ENCODE data around the gene TLR5. TPM values are rescaled to one million over a fixed set of nuclear protein-coding genes. Genes with fewer than 3 reads are reported as not detected.

TLR5 gene
- total RNA-seq, 1 donor from 2014 or later = 2.8 TPM

DNA sequence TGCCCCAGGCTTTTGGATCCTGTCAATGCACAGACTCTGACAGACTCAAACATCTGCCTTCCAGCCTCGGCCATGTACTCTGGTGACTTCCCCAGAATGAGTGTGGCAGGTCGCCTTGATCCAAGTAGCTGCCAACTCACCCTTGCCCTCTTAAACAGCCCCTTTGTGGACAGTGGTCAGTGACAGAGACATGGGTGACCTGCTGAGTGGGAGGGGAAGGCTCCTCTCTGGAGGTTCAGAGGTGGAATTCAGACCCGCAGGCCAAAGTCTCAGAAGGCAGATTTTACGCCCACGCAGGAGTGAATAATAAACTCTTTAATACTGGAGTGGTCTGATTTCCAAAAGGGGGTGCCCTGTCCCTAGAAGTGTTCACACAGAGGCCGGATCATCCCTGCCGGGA lies 63.5 kb downstream of the TLR5 start:
- peaks cover 9% of the 10 kb centered on the region for H3K4me1 Mint-ChIP-seq (ENCODE audit: unreplicated experiment)
- TF ChIP-seq, protein P1, sequence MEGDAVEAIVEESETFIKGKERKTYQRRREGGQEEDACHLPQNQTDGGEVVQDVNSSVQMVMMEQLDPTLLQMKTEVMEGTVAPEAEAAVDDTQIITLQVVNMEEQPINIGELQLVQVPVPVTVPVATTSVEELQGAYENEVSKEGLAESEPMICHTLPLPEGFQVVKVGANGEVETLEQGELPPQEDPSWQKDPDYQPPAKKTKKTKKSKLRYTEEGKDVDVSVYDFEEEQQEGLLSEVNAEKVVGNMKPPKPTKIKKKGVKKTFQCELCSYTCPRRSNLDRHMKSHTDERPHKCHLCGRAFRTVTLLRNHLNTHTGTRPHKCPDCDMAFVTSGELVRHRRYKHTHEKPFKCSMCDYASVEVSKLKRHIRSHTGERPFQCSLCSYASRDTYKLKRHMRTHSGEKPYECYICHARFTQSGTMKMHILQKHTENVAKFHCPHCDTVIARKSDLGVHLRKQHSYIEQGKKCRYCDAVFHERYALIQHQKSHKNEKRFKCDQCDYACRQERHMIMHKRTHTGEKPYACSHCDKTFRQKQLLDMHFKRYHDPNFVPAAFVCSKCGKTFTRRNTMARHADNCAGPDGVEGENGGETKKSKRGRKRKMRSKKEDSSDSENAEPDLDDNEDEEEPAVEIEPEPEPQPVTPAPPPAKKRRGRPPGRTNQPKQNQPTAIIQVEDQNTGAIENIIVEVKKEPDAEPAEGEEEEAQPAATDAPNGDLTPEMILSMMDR (conservative IDR thresholded peaks at IDR 0.05) = no peak
- no peak for DNase-seq (ENCODE audit: extremely low spot score, unreplicated experiment)
- H3K4me3 Mint-ChIP-seq = no peak overlapping the region
- no peak overlapping the region for H3K27ac Mint-ChIP-seq
- H3K9me3 Mint-ChIP-seq = no peaks in the 10 kb centered on the region
- peaks cover 8% of the 10 kb centered on the region for H3K27me3 Mint-ChIP-seq
- no peaks in the 10 kb centered on the region for H3K36me3 Mint-ChIP-seq

DNA sequence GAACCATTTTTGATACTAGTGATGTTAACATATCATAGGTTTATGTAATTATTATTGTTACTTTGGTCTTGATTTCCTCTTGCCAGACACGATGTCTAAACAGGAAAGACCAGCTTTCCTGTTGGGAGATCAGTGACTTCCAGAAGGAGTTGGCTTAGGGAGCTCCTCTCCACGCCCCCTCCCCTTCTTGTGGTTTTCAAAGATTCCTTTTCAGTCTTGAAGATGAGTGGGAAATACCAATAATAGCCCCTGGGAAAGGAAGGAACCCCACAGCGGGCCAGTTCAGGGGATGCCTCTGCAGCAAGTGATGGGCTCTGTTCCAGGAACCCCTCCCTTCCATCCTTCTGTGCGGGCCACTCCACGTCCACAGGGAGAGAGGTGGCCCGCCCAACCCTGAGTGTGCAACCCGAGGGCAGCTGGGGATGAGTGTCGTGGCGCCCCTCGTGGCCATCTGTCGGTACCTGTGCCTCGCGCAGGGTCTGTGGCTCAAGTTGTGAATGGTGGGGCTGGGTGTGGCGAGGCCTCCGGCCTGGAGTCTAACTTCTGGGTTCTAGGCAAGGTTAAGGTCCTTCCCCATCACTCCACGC lies 65.7 kb downstream of the TLR5 start:
- peaks cover 12% of the 10 kb centered on the region for H3K27me3 Mint-ChIP-seq
- no peaks in the 10 kb centered on the region for H3K36me3 Mint-ChIP-seq
- H3K4me1 Mint-ChIP-seq (ENCODE audit: unreplicated experiment) = peaks cover 7% of the 10 kb centered on the region
- H3K27ac Mint-ChIP-seq = no peak overlapping the region
- TF ChIP-seq, protein P1 (conservative IDR thresholded peaks at IDR 0.05) = no peak
- no peak overlapping the region for H3K4me3 Mint-ChIP-seq
- no peak for DNase-seq (ENCODE audit: extremely low spot score, unreplicated experiment)
- H3K9me3 Mint-ChIP-seq = no peaks in the 10 kb centered on the region

DNA sequence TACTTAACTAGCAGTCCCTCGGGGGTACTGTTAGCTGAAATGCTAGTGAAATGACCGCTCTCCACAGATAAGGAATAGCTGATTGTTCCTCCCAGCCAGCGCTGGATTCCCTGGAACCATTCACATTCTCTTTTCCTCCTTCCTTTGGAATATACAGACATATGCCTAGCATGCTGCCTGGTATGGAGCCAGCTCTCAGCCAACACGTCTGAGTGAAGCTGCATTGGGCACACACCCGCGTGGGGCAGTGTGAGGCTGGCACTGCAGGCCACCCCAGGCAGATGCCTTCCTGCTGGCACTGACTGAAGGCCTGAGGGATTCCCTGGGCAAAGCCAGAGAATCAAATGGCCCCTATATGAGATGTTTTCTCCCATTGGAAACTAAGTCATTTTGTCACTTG lies 66.7 kb downstream of the TLR5 start:
- H3K36me3 Mint-ChIP-seq = no peaks in the 10 kb centered on the region
- no peak overlapping the region for H3K4me3 Mint-ChIP-seq
- no peak for DNase-seq (ENCODE audit: extremely low spot score, unreplicated experiment)
- peaks cover 12% of the 10 kb centered on the region for H3K27me3 Mint-ChIP-seq
- H3K9me3 Mint-ChIP-seq = no peaks in the 10 kb centered on the region
- peaks cover 7% of the 10 kb centered on the region for H3K4me1 Mint-ChIP-seq (ENCODE audit: unreplicated experiment)
- TF ChIP-seq, protein P1 (conservative IDR thresholded peaks at IDR 0.05) = no peak
- H3K27ac Mint-ChIP-seq = no peak overlapping the region

DNA sequence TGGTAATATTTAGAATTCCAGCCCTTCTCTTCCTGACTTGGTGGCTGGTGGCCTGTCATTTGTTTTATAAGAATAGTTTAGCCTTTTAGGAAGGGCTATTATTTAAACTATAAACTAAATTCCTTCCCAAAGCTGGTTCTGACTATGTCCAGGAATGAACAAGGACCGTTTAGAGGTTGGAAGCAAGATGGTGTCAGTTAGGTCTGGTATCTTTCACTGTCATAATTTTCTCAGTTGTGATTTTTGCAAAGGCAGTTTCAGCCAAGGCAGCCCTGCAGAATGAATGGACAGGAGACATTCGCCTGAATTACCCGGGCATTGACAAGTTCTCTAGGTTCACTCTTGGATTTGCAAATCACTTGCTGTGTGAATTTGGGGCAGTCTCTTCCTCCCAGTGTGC lies 67.2 kb downstream of the TLR5 start:
- TF ChIP-seq, protein P1 (conservative IDR thresholded peaks at IDR 0.05) = no peak
- Mint-ChIP-seq H3K27me3 (peaks cover 12% of the 10 kb centered on the region), H3K27ac (no peak overlapping the region), H3K36me3 (no peaks in the 10 kb centered on the region), H3K9me3 (no peaks in the 10 kb centered on the region), H3K4me1 (ENCODE audit: unreplicated experiment) (peaks cover 7% of the 10 kb centered on the region), H3K4me3 (no peak overlapping the region)
- no peak for DNase-seq (ENCODE audit: extremely low spot score, unreplicated experiment)

DNA sequence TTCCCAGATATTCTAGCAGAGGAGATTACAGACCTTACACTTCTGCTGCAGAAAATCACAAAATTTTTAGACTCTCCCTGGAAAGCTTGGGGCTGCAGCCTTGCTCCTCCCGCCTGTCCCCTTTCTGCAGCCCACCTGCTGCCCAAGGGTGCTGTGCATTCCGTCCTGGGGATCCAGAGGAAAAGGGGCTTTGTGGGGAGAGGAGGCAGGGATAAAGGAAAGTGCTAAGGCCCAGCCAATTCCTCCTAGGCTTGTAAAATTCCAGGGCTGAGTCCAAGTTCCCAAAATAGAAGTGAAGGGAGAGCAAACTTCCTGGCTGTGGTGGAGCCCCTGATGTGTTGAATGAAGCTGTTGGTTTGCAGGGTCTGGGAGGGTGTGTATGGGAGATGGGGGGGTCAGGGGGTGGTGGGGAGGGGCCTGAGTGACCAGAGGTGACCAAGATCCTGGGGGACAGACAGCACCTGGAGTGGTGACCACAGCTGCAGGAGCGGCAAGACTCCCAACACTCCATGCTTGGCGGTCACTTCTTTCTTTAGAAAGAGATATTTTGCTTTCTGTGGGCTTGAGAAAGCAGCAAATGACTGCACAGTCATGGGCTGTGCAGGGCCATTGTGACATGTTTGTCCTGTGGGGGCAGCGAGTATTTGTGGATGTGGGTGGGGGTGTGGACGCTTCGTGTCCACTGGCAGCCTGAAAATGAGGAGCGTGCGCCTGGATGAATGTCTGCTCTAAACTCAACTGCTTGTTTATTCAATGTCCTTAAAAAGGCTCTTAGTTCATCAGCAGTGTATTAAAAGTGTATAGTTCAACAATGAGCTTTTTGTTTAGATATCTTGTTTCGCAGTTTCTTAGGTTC lies 68.4 kb downstream of the TLR5 start:
- TF ChIP-seq, protein P1 (conservative IDR thresholded peaks at IDR 0.05) = no peak
- no peaks in the 10 kb centered on the region for H3K9me3 Mint-ChIP-seq
- DNase-seq (ENCODE audit: extremely low spot score, unreplicated experiment) = no peak
- H3K4me3 Mint-ChIP-seq = no peak overlapping the region
- H3K27ac Mint-ChIP-seq = no peak overlapping the region
- H3K36me3 Mint-ChIP-seq = no peaks in the 10 kb centered on the region
- H3K27me3 Mint-ChIP-seq = peaks cover 12% of the 10 kb centered on the region
- peaks cover 7% of the 10 kb centered on the region for H3K4me1 Mint-ChIP-seq (ENCODE audit: unreplicated experiment)

Data from type B pancreatic cell (in vitro differentiated cells).